Islet of Langerhans (tissue), 1 donor: ENCODE data around the gene ARHGEF1.
"Not testable (repeated sequence)": the region's sequence is repeated elsewhere in the genome, so short reads cannot be mapped to it uniquely, and the experiment has no call there.

Source experiments
- FAIRE-seq: peaks from one replicate; lab custom pipeline; 2011; peaks lifted over from hg19 to GRCh38; lab: Jason Lieb, UNC

ARHGEF1 gene

GRCh38 chr19:41905273-41906002, 22.5 kb downstream of the ARHGEF1 start:
- FAIRE-seq: no peak

GRCh38 chr19:41906271-41906670, 23.3 kb downstream of the ARHGEF1 start:
- no peak for FAIRE-seq

GRCh38 chr19:41906916-41907680, 24.1 kb downstream of the ARHGEF1 start:
- no peak for FAIRE-seq

- no peak for FAIRE-seq
These were observed 25.1 kb downstream of the ARHGEF1 start for GRCh38 chr19:41907994-41908615.

GRCh38 chr19:41908724-41909464, 25.9 kb downstream of the ARHGEF1 start:
- FAIRE-seq: no peak

GRCh38 chr19:41909706-41910105, 26.7 kb downstream of the ARHGEF1 start:
- no peak for FAIRE-seq

GRCh38 chr19:41910240-41910991, 27.4 kb downstream of the ARHGEF1 start:
- FAIRE-seq: no peak

- no peak for FAIRE-seq
These were observed 28.3 kb downstream of the ARHGEF1 start for GRCh38 chr19:41910992-41911888.

- FAIRE-seq: no peak
These were observed 29.1 kb downstream of the ARHGEF1 start for GRCh38 chr19:41911889-41912731.

GRCh38 chr19:41912899-41913537, 30.0 kb downstream of the ARHGEF1 start:
- no peak for FAIRE-seq

- no peak for FAIRE-seq
These were observed 30.8 kb downstream of the ARHGEF1 start for GRCh38 chr19:41913538-41914423.

GRCh38 chr19:41914424-41914834, 31.4 kb downstream of the ARHGEF1 start:
- not testable (repeated sequence) for FAIRE-seq

GRCh38 chr19:41915021-41915775, 32.2 kb downstream of the ARHGEF1 start:
- no peak for FAIRE-seq

- FAIRE-seq: no peak
These were observed 32.9 kb downstream of the ARHGEF1 start for GRCh38 chr19:41915776-41916414.

- no peak for FAIRE-seq
These were observed 34.7 kb downstream of the ARHGEF1 start for GRCh38 chr19:41917676-41918075.

- no peak for FAIRE-seq
These were observed 35.1 kb downstream of the ARHGEF1 start for GRCh38 chr19:41918095-41918494.
